Fibroblast of skin of right quadriceps (primary cell): ENCODE measurements around the gene MINAR2.
A peak's percentile ranks its signal among the peaks of the same experiment; 100 is the strongest.

Source experiments
- DNase-seq: peaks from one replicate; pipeline ENCODE4 v3.0.0-alpha.2; 2013

MINAR2 gene

GRCh38 chr5:129771058-129771838 is 23.4 kb downstream of the MINAR2 start:
- DNase-seq, result peak; percentile 59

GRCh38 chr5:129773376-129773775 is 25.5 kb downstream of the MINAR2 start:
- no peak for DNase-seq

GRCh38 chr5:129781594-129781993 is 33.7 kb downstream of the MINAR2 start:
- DNase-seq, result no peak

GRCh38 chr5:129803403-129803802 is 55.5 kb downstream of the MINAR2 start:
- DNase-seq, result no peak

GRCh38 chr5:129804705-129805104 is 56.8 kb downstream of the MINAR2 start:
- no peak for DNase-seq

- DNase-seq, result no peak
These were observed 59.4 kb downstream of the MINAR2 start for GRCh38 chr5:129807162-129807814.
